PC-9 (cell line): ENCODE data around the gene ADAMTS20. TPM values are rescaled to one million over a fixed set of nuclear protein-coding genes. Genes with fewer than 3 reads are reported as not detected.

Experiments used
- BruUV-seq: library from RNA; stranded (reverse); fragments of 400-500 nt; replicated peaks from 2 replicates; lab custom pipeline; 2021; lab: Mats Ljungman, UMichigan
- CTCF ChIA-PET: fragments of 300-600 bp; sonication (Branson Sonifier 250); formaldehyde crosslinking; loops from one replicate; lab custom pipeline; 2022; ENCODE audit warnings: antibody characterized with exemption; lab: Charles Lee
- POLR2A ChIA-PET: fragments of 300-600 bp; sonication (Branson Sonifier 250); formaldehyde crosslinking; loops from one replicate; lab custom pipeline; 2022; ENCODE audit warnings: antibody characterized with exemption; ENCODE audit not compliant: unreplicated experiment; lab: Charles Lee
- DNase-seq, 2 experiments: peaks; one replicate each; pipeline versions ENCODE4 v3.0.0 to v3.0.0-alpha.2; 2015 to 2022; ENCODE audit warnings: mixed read lengths in 1 of 2
- H2AFZ ChIP-seq: fragments of 200-600 bp; sonication (generic); 2 replicates; pipeline ENCODE4 v1.8.1; 2017; ENCODE audit warnings: antibody characterized with exemption
- H3F3A ChIP-seq: fragments of 200-600 bp; sonication (generic); 2 replicates; pipeline ENCODE4 v1.8.1; 2017; ENCODE audit warnings: antibody characterized with exemption, mild to moderate bottlenecking, low read depth; ENCODE audit not compliant: insufficient read depth
- H3K27ac ChIP-seq: fragments of 200-600 bp; sonication (generic); 2 replicates; pipeline ENCODE4 v1.6.1; 2016; ENCODE audit warnings: mixed run types
- H3K27me3 ChIP-seq: fragments of 200-600 bp; sonication (generic); 2 replicates; pipeline ENCODE4 v1.6.1; 2016; ENCODE audit warnings: low read depth, mixed run types; ENCODE audit not compliant: insufficient read depth
- H3K36me3 ChIP-seq: fragments of 200-600 bp; sonication (generic); 2 replicates; pipeline ENCODE4 v1.6.1; 2016; ENCODE audit warnings: low read depth, mixed run types
- H3K4me1 ChIP-seq: fragments of 200-600 bp; sonication (generic); replicated peaks from 2 replicates; pipeline ENCODE4 v1.6.1; 2016; ENCODE audit warnings: mixed run types; ENCODE audit not compliant: insufficient read depth
- H3K4me2 ChIP-seq: fragments of 200-600 bp; sonication (generic); 2 replicates; pipeline ENCODE4 v1.6.1; 2017; ENCODE audit warnings: mixed run types
- H3K4me3 ChIP-seq: fragments of 200-600 bp; sonication (generic); 2 replicates; pipeline ENCODE4 v1.6.1; 2016; ENCODE audit warnings: mixed run types
- H3K79me2 ChIP-seq: fragments of 200-600 bp; sonication (generic); 2 replicates; pipeline ENCODE4 v1.6.1; 2017; ENCODE audit warnings: low read depth, mixed run types
- H3K9me2 ChIP-seq: fragments of 200-600 bp; sonication (generic); 2 replicates; pipeline ENCODE4 v1.8.1; 2017; ENCODE audit warnings: mild to moderate bottlenecking; ENCODE audit not compliant: insufficient read depth
- H3K9me3 ChIP-seq: fragments of 200-600 bp; sonication (generic); 2 replicates; pipeline ENCODE4 v1.8.1; 2016; ENCODE audit warnings: low read depth; ENCODE audit not compliant: insufficient read depth
- H4K20me1 ChIP-seq: fragments of 200-600 bp; sonication (generic); 2 replicates; pipeline ENCODE4 v1.8.1; 2017; ENCODE audit not compliant: insufficient read depth
- EZH2 ChIP-seq: fragments of 200-600 bp; sonication (generic); IDR thresholded peaks from 2 replicates; pipeline ENCODE4 v1.8.0; 2017; ENCODE audit warnings: antibody characterized with exemption, low read depth
- intact Hi-C: fragments of 100-400 bp; cut with micrococcal nuclease; formaldehyde crosslinking; loops from one replicate; pipeline ENCODE4 v1.10.0; 2022; ENCODE audit not compliant: unreplicated experiment
- total RNA-seq: library from RNA; stranded (reverse); gene quantifications from 2 replicates; pipeline ENCODE4 v1.2.3, GENCODE V29; 2021
- TF ChIP-seq, protein P1 (sequence below): fragments of 200-600 bp; sonication (generic); conservative IDR thresholded peaks from 2 replicates; pipeline ENCODE4 v1.6.1; 2017; ENCODE audit warnings: mixed run types, antibody characterized with exemption, mild to moderate bottlenecking, moderate library complexity

ADAMTS20 gene
- total RNA-seq, 1 experiment from 2014 or later, result 1.0 TPM

DNA sequence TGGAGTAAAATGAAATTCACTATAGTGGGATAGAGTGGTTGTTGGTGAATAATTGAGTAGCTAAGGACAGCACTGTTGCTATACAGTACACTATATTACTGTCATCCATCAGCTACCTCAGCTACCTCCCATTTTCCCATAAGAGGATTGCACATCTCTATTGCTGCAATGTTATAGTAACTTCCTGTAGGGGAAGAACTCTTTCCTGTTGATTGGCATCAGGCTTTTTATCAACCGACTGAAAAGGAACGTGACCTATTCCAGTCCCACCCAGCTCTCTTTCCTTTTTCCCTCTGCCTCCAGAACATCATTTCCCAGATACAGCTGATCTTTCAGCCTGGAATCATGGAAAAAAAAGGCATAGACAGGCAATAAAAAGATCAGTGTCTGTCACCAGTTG, 117.4 kb downstream of the ADAMTS20 start:
- peak overlapping the region; percentile 43; the same call in 1 of the 2 replicates for H2AFZ ChIP-seq
- no peaks in the 10 kb centered on the region for H3K9me2 ChIP-seq
- H3K27ac ChIP-seq, result no peak overlapping the region
- H4K20me1 ChIP-seq, result no peaks in the 10 kb centered on the region
- H3K79me2 ChIP-seq, result no peaks in the 10 kb centered on the region
- POLR2A ChIA-PET, result no interaction called here
- no peak overlapping the region for H3K4me2 ChIP-seq
- no peaks in the 10 kb centered on the region for H3F3A ChIP-seq
- no peak overlapping the region for H3K4me3 ChIP-seq
- no peak for TF ChIP-seq EZH2
- TF ChIP-seq, protein P1, sequence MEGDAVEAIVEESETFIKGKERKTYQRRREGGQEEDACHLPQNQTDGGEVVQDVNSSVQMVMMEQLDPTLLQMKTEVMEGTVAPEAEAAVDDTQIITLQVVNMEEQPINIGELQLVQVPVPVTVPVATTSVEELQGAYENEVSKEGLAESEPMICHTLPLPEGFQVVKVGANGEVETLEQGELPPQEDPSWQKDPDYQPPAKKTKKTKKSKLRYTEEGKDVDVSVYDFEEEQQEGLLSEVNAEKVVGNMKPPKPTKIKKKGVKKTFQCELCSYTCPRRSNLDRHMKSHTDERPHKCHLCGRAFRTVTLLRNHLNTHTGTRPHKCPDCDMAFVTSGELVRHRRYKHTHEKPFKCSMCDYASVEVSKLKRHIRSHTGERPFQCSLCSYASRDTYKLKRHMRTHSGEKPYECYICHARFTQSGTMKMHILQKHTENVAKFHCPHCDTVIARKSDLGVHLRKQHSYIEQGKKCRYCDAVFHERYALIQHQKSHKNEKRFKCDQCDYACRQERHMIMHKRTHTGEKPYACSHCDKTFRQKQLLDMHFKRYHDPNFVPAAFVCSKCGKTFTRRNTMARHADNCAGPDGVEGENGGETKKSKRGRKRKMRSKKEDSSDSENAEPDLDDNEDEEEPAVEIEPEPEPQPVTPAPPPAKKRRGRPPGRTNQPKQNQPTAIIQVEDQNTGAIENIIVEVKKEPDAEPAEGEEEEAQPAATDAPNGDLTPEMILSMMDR, result no peak
- H3K36me3 ChIP-seq, result no peaks in the 10 kb centered on the region
- no peaks in the 10 kb centered on the region for H3K27me3 ChIP-seq
- CTCF ChIA-PET, result no interaction called here
- H3K4me1 ChIP-seq, result no peaks in the 10 kb centered on the region
- BruUV-seq, result no TSS peak
- intact Hi-C loops, result no loop called here
- DNase-seq, result no peak
- no peaks in the 10 kb centered on the region for H3K9me3 ChIP-seq

DNA sequence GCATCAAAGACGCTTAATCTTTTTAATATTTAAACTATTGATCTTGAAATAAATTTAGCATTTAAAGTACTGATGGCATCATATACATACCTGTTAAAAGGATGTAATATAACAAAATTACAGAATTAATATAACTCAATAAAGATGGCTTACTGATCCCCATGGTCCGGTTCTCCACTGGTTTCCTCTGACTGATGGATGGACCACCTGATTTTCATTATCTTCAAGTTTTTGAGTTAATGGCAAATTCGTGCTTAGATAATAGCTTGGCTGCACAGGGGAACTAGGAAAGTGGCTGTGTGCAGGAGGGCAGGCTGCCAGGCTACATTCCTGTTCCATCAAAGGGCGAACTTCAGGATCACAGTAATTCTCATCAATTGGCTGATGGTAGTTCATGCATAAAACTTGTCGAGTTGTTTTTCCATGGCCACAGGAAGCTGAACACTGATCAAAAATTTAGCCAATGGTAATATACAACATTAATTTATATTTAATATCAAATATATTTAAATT, 123.9 kb downstream of the ADAMTS20 start:
- Histone ChIP-seq H3K9me2 (no peaks in the 10 kb centered on the region; the same call in 1 of the 2 replicates), H3K4me2 (no peak overlapping the region), H3F3A (no peaks in the 10 kb centered on the region), H3K36me3 (no peaks in the 10 kb centered on the region), H3K79me2 (no peaks in the 10 kb centered on the region), H2AFZ (no peak overlapping the region), H4K20me1 (no peaks in the 10 kb centered on the region), H3K27me3 (no peaks in the 10 kb centered on the region), H3K9me3 (no peaks in the 10 kb centered on the region), H3K4me1 (no peaks in the 10 kb centered on the region), H3K4me3 (no peak overlapping the region), H3K27ac (no peak overlapping the region)
- ChIA-PET POLR2A (no interaction called here), CTCF (interaction anchor here (0.6 kb wide), 1 partner anchor 72 kb away, joined by 3 read pairs; no protein-coding TSS in a partner anchor)
- intact Hi-C loops, result no loop called here
- no TSS peak for BruUV-seq
- TF ChIP-seq, protein P1, result no peak
- TF ChIP-seq EZH2, result no peak
- DNase-seq, result no peak

DNA sequence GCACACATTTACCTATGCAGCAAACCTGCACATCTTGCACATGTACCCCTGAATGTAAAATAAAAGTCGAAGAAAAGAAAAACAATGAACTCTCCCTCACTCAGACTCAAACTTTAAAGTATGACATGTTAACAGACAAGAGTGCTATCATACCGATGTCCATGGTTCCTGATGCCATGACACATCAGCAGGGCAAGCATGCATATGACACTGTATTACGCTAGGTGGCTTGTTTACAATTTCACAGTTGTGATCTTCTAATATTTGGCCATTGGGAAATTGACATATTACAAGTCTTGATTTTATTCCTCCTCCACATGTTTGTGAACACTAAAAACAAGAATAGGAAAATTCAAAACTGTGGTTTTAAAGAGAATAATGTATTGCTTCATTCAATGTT, 126.6 kb downstream of the ADAMTS20 start:
- no peaks in the 10 kb centered on the region for H3K36me3 ChIP-seq
- no peaks in the 10 kb centered on the region for H3F3A ChIP-seq
- H2AFZ ChIP-seq, result no peak overlapping the region
- POLR2A ChIA-PET, result no interaction called here
- no peaks in the 10 kb centered on the region for H3K79me2 ChIP-seq
- H3K9me2 ChIP-seq, result no peaks in the 10 kb centered on the region; the same call in 1 of the 2 replicates
- H3K4me2 ChIP-seq, result no peak overlapping the region
- no peaks in the 10 kb centered on the region for H4K20me1 ChIP-seq
- intact Hi-C loops, result no loop called here
- no peak overlapping the region for H3K4me3 ChIP-seq
- BruUV-seq, result no TSS peak
- H3K9me3 ChIP-seq, result no peaks in the 10 kb centered on the region
- DNase-seq, result no peak
- no peaks in the 10 kb centered on the region for H3K4me1 ChIP-seq
- no peak overlapping the region for H3K27ac ChIP-seq
- H3K27me3 ChIP-seq, result no peaks in the 10 kb centered on the region
- TF ChIP-seq, protein P1, result no peak
- no peak for TF ChIP-seq EZH2
- CTCF ChIA-PET, result no interaction called here
